WTC11 (cell line): ENCODE results near the gene ATM. TPM values are rescaled to one million over a fixed set of nuclear protein-coding genes. Genes with fewer than 3 reads are reported as not detected.
"Not testable (repeated sequence)": the region's sequence is repeated elsewhere in the genome, so short reads cannot be mapped to it uniquely, and the experiment has no call there.

ENCODE experiments used
- ATAC-seq: fragments of 200-7000 bp; cut with Tn5 transposase; 2 replicates; pipeline ENCODE4 v1.10.0; 2021; ENCODE audit warnings: mild to moderate bottlenecking, moderate library complexity
- CTCF ChIA-PET: fragments of 300-600 bp; sonication (Branson Sonifier 250); formaldehyde crosslinking; loops from one replicate; lab custom pipeline; 2021; ENCODE audit warnings: antibody characterized with exemption; lab: Charles Lee
- POLR2A ChIA-PET: fragments of 350-600 bp; sonication (Branson Sonifier 250); formaldehyde crosslinking; loops from one replicate; lab custom pipeline; 2021; ENCODE audit warnings: antibody characterized with exemption; lab: Charles Lee
- DNase-seq: peaks from one replicate; pipeline ENCODE4 v3.0.0; 2021; ENCODE audit warnings: low spot score
- H3K27ac Mint-ChIP-seq: 2 replicates; pipeline ENCODE4 v1.8.0; 2021; ENCODE audit warnings: mixed read lengths
- H3K27me3 Mint-ChIP-seq: 2 replicates; pipeline ENCODE4 v1.8.0; 2021; ENCODE audit warnings: low read depth, mild to moderate bottlenecking, moderate library complexity, mixed read lengths
- H3K36me3 Mint-ChIP-seq: 2 replicates; pipeline ENCODE4 v1.8.0; 2021; ENCODE audit warnings: mixed read lengths
- H3K4me1 Mint-ChIP-seq: 2 replicates; pipeline ENCODE4 v1.8.0; 2022; ENCODE audit warnings: mixed read lengths
- H3K4me3 Mint-ChIP-seq: 2 replicates; pipeline ENCODE4 v1.8.0; 2021; ENCODE audit warnings: mild to moderate bottlenecking, moderate library complexity, mixed read lengths
- H3K9me3 Mint-ChIP-seq: 2 replicates; pipeline ENCODE4 v1.8.0; 2021; ENCODE audit warnings: mixed read lengths
- ARID4B ChIP-seq: sonication (generic); formaldehyde crosslinking; IDR thresholded peaks from 2 replicates; pipeline ENCODE4 v1.8.0; 2023; ENCODE audit warnings: missing genetic modification reagents, mild to moderate bottlenecking, borderline replicate concordance
- E2F1 ChIP-seq: sonication (generic); formaldehyde crosslinking; IDR thresholded peaks from 2 replicates; pipeline ENCODE4 v1.8.0; 2022; ENCODE audit warnings: mild to moderate bottlenecking, missing genetic modification reagents
- ERG ChIP-seq: fragments of 250-450 bp; sonication (Bioruptor Pico); IDR thresholded peaks from 2 replicates; pipeline ENCODE4 v1.8.0; 2021; ENCODE audit warnings: mild to moderate bottlenecking
- IRF1 ChIP-seq: sonication (generic); formaldehyde crosslinking; IDR thresholded peaks from 2 replicates; pipeline ENCODE4 v1.8.0; 2023; ENCODE audit warnings: missing genetic modification reagents
- JAZF1 ChIP-seq: fragments of 250-450 bp; sonication (Bioruptor Pico); IDR thresholded peaks from 2 replicates; pipeline ENCODE4 v1.9.0; 2021; ENCODE audit warnings: moderate library complexity, mild to moderate bottlenecking, inconsistent platforms
- JUN ChIP-seq: sonication (generic); formaldehyde crosslinking; IDR thresholded peaks from 2 replicates; pipeline ENCODE4 v1.8.0; 2023; ENCODE audit warnings: mild to moderate bottlenecking, missing genetic modification reagents
- NFYB ChIP-seq: sonication (generic); formaldehyde crosslinking; conservative IDR thresholded peaks from 2 replicates; pipeline ENCODE4 v1.8.0; 2022; ENCODE audit warnings: low read depth, missing genetic modification reagents
- NR1H2 ChIP-seq: sonication (generic); formaldehyde crosslinking; IDR thresholded peaks from 2 replicates; pipeline ENCODE4 v1.9.0; 2021; ENCODE audit warnings: mild to moderate bottlenecking, moderate library complexity, missing genetic modification reagents
- NR3C1 ChIP-seq: sonication (generic); formaldehyde crosslinking; conservative IDR thresholded peaks from 2 replicates; pipeline ENCODE4 v1.8.1; 2023; ENCODE audit warnings: low read depth, mild to moderate bottlenecking, missing genetic modification reagents
- RORB ChIP-seq: fragments of 250-450 bp; sonication (Bioruptor Pico); IDR thresholded peaks from 2 replicates; pipeline ENCODE4 v1.9.0; 2021; ENCODE audit warnings: mild to moderate bottlenecking
- SP1 ChIP-seq: sonication (generic); formaldehyde crosslinking; conservative IDR thresholded peaks from 2 replicates; pipeline ENCODE4 v1.8.1; 2022; ENCODE audit warnings: missing genetic modification reagents
- TCF7 ChIP-seq: sonication (generic); formaldehyde crosslinking; IDR thresholded peaks from 2 replicates; pipeline ENCODE4 v1.8.0; 2022; ENCODE audit warnings: mild to moderate bottlenecking, low read depth, missing genetic modification reagents, moderate library complexity
- USF1 ChIP-seq: sonication (generic); formaldehyde crosslinking; IDR thresholded peaks from 2 replicates; pipeline ENCODE4 v1.8.0; 2022; ENCODE audit warnings: mild to moderate bottlenecking, missing genetic modification reagents
- ZNF281 ChIP-seq: sonication (generic); formaldehyde crosslinking; IDR thresholded peaks from 2 replicates; pipeline ENCODE4 v1.8.0; 2023; ENCODE audit warnings: mild to moderate bottlenecking, missing genetic modification reagents
- ZNF317 ChIP-seq: sonication (generic); formaldehyde crosslinking; IDR thresholded peaks from 2 replicates; pipeline ENCODE4 v1.8.1; 2023; ENCODE audit warnings: low read depth, mild to moderate bottlenecking, moderate library complexity, missing genetic modification reagents, borderline replicate concordance
- ZNF423 ChIP-seq: fragments of 250-450 bp; sonication (Bioruptor Pico); IDR thresholded peaks from 2 replicates; pipeline ENCODE4 v2.1.2; 2022; ENCODE audit warnings: mild to moderate bottlenecking, moderate library complexity
- total RNA-seq: library from RNA; stranded (reverse); gene quantifications from 3 replicates; pipeline ENCODE4 v1.2.3, GENCODE V29; 2021

ATM gene
- total RNA-seq, 1 experiment from 2014 or later: 49.5 TPM

GRCh38 chr11:108276985-108277616 is 54.2 kb downstream of the ATM start:
- H3K4me3 Mint-ChIP-seq, H3K27ac Mint-ChIP-seq, H3K27me3 Mint-ChIP-seq, POLR2A ChIA-PET, CTCF ChIA-PET: not testable (repeated sequence)
- peaks cover 31% of the 10 kb centered on the region for H3K4me1 Mint-ChIP-seq
- H3K9me3 Mint-ChIP-seq: peaks cover 29% of the 10 kb centered on the region
- ATAC-seq: peak; percentile 65
- DNase-seq: peak; percentile 38
- H3K36me3 Mint-ChIP-seq: peaks cover 58% of the 10 kb centered on the region

- DNase-seq: no peak
- ATAC-seq: peak; percentile 61
- Mint-ChIP-seq H3K27ac (peak overlapping the region; percentile 61), H3K36me3 (peaks cover 50% of the 10 kb centered on the region), H3K4me1 (peaks cover 31% of the 10 kb centered on the region), H3K27me3 (no peaks in the 10 kb centered on the region), H3K4me3 (no peak overlapping the region), H3K9me3 (peaks cover 27% of the 10 kb centered on the region)
- TF ChIP-seq JUN (CRISPR knock-in tag) (no peak), ARID4B (no peak), JAZF1 (no peak), ERG (no peak)
- POLR2A ChIA-PET: no interaction called here
- CTCF ChIA-PET: interaction anchor here (0.5 kb wide), 1 partner anchor 482 kb away, joined by 7 read pairs; no protein-coding TSS in a partner anchor
These were observed 55.7 kb downstream of the ATM start for GRCh38 chr11:108278546-108278945.

GRCh38 chr11:108278954-108279353 is 56.1 kb downstream of the ATM start:
- peaks cover 31% of the 10 kb centered on the region for H3K4me1 Mint-ChIP-seq
- no peak for DNase-seq
- ATAC-seq: no peak
- ChIA-PET POLR2A (no interaction called here), CTCF (interaction anchor here (0.5 kb wide), 1 partner anchor 482 kb away, joined by 7 read pairs; no protein-coding TSS in a partner anchor)
- H3K27ac Mint-ChIP-seq: peak overlapping the region; percentile 84
- peaks cover 23% of the 10 kb centered on the region for H3K9me3 Mint-ChIP-seq
- H3K27me3 Mint-ChIP-seq: no peaks in the 10 kb centered on the region
- no peak overlapping the region for H3K4me3 Mint-ChIP-seq
- peaks cover 49% of the 10 kb centered on the region for H3K36me3 Mint-ChIP-seq
- TF ChIP-seq IRF1 (CRISPR knock-in tag) (no peak), JUN (CRISPR knock-in tag) (no peak), ZNF423 (no peak), NR3C1 (CRISPR knock-in tag) (no peak), ERG (no peak), ZNF281 (CRISPR knock-in tag) (no peak), NFYB (CRISPR knock-in tag) (no peak), SP1 (CRISPR knock-in tag) (no peak), TCF7 (no peak), E2F1 (CRISPR knock-in tag) (no peak), ZNF317 (no peak), RORB (CRISPR knock-in tag) (no peak), USF1 (no peak), NR1H2 (CRISPR knock-in tag) (no peak)
